Measurements from ENCODE around the gene PLEKHH2.
A peak's percentile ranks its signal among the peaks of the same experiment; 100 is the strongest.
"Not testable (repeated sequence)": the region's sequence is repeated elsewhere in the genome, so short reads cannot be mapped to it uniquely, and the experiment has no call there.

The PLEKHH2 gene

DNA sequence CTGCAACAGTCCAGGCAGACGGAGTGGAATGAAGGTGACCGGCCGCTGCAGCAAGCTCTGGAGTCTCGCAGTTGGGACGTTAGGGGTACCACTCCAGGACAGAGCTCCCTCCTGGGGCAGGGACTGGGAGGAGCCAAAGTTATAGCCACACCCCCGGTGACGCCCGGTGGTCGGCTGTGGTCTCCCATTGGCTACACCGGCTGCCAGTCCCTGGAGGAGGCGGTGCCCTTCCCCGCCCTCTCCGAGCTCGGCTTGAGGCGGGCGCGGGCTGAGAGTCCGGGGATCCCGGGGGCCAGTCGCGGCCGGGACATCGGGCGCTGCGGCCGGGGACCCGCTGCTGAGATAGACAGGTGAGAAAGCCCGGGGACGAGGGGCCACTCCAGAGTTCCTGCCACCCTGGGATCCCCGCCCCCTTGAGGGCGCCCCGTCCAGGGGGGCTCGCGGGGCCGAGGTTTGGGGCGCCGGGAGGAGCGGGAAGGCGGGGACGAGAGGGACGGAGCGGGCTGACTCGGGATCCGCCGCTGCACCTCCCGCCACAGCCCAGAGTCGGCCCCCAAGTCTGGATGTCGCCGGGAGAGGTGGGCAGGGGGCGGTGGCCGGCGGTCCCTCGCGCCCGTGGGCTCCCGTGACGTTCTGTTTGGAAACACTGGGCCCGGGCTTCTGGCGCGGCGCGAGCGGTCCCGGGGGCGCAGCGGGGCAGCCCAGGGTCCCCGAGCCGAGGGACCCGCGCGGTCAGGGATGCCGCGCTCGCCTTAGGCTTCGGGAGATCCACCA, at the start of gene PLEKHH2:
TSS of gene PLEKHH2 (plus strand) at position 231 of the 774 bp plus-strand sequence. CDS start 7,414 bp downstream, outside the sequence.
- peak; percentile 86 for DNase-seq

DNA sequence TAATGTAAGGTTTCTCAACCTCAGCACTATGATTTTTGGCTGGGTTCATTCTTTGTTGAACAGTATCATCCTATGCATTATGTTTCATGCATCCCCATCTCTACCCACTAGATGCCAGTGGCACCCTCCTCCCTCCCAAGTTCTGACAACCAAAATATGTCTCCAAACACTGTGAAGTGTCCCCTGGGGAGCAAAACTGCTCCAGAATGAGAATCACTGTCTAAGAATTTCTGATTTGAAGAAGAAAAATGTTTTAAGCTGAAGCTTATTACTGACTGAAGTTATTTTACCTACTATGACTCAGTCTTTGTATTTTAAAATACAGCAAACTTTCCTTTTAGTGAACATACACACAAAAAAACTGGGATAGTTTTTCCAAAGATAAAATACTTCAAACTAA, 44.6 kb upstream of the PLEKHH2 start:
- peak; percentile 95 for DNase-seq

GRCh38 chr2:43593254-43593653, 43.8 kb upstream of the PLEKHH2 start:
- no peak for DNase-seq

DNA sequence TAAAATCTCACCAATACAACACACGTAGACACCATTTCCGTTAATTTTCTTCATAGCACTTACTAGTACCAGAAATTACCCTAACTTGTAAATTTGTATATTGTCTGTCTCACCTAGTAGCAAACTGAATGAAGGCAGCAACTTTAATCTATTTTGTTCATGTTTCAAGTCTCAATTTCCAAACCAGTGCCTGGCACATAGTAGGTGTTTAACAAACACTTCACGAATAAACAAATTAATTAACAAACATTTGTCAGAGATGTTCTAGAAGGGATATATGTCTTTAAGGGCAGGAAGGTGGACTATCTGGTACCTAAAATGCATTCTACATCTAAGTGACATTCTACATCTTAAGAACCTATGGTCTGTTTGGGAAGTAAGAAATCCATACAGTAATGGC, 42.2 kb upstream of the PLEKHH2 start:
- no peak for DNase-seq

DNA sequence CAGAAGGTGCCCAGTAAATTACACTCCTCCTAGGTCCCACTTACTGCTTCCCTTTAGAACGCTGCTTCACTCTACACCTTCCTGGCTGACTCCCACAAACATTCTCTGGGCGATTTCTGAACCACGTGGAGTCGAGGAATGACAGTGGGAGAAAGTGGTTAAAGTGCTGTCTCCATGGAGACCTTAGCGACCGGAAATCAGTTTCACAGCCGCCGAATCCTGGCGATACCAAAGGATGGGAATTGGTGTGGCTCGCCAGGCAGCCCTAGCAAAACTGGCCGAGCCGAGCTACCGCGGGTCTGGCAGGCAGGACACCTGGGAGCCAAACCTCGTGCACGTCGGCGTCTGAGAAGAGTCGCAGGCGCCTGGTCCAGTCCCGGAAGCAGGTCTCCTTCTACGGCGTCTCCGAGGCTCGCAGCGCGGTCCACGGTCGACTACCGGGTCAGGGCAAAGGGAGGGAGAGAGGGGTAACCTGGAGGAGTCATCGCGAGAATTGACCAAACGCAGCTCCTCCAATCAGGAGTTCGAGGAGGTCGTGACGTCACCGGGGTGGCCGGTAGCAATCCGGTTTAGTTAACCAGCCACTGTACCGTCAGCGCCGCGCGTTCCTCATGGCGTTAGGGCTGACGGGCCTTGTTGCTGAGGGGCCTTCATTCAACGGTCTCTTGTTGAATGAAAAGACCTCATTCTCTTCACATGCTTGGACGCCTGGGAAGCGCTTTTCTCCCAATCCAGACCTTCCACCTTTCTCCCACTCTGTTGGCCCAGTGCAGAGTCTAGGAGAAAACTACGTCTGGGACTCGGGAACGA, 41.3 kb upstream of the PLEKHH2 start, which contains the start of gene THADA:
TSS of gene THADA (minus strand) at position 436 of the 810 bp plus-strand sequence. CDS start 3,646 bp downstream, outside the sequence.
- peak; percentile 99 for DNase-seq

GRCh38 chr2:43600596-43600995, 36.5 kb upstream of the PLEKHH2 start:
- not testable (repeated sequence) for DNase-seq

DNA sequence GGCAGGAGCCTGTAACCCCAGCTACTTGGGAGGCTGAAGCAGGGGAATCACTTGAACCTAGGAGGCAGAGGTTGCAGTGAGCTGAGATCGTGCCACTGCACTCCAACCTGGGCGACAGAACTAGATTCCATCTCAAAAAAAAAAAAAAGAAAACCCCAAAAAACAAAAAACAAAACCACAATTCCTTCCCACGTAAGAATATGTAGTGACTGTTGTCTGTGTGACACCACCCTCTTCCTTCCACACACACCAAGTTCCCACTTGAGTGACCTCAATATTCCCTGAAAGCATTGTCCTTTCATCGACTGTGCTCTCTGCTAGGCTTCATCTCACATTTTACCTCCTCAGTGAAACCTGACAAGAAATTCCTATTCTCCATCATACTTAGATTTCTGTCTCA, 32.4 kb upstream of the PLEKHH2 start:
- no peak for DNase-seq

- DNase-seq = peak; percentile 53
These were observed 31.9 kb upstream of the PLEKHH2 start for GRCh38 chr2:43605079-43605655.

GRCh38 chr2:43605851-43606250, 31.2 kb upstream of the PLEKHH2 start:
- no peak for DNase-seq

DNA sequence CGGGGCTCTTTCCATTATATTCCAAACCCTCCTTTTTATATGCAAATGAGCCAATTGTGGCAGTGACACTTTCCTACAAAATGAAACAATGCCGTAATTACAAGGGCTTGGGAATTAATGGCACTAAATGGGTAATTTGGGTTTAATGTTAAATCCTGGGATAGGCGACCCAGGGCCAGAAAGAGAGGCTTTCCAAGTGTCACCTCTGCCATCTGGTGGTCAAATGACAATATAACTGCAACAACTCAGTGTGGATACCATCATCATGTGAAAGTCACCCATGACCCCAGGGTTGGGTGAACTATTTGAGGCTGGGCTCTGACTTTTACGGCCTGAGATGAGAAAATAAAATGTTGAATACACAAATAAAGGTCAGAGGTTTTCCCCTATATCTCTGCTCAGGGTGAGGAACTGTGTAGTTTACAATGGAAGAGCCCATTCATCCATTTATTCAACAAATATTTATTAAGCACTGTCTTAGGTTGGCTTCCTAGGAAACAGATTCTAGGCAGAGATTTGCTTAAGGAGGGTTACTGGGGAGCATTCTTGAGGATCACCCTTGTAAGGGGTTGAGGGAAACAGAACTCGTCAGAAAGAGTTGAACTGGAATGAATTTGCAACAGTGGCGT, 27.7 kb upstream of the PLEKHH2 start:
- DNase-seq = peak; percentile 52

GRCh38 chr2:43610361-43610760, 26.7 kb upstream of the PLEKHH2 start:
- no peak for DNase-seq

GRCh38 chr2:43611987-43612894, 24.8 kb upstream of the PLEKHH2 start:
- DNase-seq = peak; percentile 68

DNA sequence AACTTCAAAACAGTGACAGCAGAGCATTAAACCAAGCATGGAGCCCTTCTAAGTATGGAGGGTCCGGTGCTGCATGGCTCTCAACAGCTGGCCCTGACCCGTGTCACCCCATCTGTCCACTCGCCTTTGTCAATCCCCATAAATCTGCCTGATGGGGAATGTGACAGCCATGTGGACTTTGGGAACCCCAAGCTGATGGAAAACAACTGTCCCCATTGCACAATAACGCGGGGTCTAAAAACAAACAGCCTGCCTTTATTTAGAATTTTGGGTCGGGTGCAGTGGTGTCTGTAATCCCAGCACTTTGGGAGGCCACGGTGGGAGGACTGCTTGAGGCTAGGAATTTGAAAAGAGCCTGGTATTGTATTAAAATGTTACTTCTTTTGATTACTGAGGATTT, 24.1 kb upstream of the PLEKHH2 start:
- DNase-seq = no peak

DNA sequence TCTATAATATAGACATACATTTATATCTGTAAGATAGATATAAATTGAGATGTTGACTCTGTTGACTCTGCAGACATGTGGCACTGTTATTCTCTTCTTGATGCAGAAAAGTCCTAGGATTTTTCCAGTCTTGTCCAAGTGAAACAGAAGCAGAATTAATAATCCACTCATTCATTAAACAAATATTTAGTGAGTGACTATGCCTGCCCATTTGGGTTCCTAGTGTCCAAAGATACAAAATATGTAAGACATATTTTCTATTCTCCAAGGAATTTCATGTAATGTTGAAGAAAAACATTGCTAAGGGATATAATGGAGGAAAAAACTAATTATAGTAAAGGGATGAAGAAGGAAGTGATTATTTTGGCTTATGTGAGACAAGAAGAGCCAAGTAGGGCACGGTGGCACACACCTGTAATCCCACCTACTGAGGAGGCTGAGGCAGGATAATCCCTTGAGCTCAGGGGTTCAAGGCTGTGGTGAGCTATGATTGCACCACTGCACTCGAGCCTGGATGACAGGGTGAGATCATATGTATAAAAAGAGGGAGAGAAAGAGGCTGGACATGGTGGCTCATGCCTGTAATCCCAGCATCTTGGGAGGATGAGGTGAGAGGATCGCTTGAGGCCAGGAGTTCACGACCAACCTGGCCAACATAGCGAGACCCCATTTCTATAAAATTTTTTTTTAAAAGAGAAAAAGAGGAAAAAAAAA, 19.9 kb upstream of the PLEKHH2 start:
- DNase-seq = peak; percentile 29

GRCh38 chr2:43619511-43619910, 17.5 kb upstream of the PLEKHH2 start:
- no peak for DNase-seq

DNA sequence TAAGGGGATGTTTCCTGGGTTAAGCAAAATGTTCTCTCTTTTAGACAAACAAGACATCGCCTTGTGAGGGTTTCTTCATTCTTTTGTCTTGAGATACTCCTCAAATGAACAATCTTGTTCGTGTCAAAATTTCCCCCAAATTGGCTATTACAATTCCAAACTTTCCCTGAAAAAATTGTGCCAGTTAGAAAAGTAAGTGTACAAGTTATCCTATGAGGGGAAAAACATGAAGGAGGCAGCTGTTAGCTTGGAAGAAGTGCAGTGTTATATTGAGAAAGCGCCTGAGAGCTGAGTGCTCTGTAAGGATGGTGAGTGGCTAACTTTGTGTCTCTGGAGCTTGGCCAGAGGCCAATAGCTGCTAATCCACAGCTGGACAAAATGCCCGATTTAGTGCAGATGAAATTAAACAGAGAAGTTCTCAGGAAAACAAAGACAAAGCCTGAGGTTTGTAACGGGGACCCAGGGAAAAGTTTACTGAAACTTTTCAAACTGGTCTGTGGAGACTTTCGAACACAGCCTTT, 14.1 kb upstream of the PLEKHH2 start:
- DNase-seq = peak; percentile 3

DNA sequence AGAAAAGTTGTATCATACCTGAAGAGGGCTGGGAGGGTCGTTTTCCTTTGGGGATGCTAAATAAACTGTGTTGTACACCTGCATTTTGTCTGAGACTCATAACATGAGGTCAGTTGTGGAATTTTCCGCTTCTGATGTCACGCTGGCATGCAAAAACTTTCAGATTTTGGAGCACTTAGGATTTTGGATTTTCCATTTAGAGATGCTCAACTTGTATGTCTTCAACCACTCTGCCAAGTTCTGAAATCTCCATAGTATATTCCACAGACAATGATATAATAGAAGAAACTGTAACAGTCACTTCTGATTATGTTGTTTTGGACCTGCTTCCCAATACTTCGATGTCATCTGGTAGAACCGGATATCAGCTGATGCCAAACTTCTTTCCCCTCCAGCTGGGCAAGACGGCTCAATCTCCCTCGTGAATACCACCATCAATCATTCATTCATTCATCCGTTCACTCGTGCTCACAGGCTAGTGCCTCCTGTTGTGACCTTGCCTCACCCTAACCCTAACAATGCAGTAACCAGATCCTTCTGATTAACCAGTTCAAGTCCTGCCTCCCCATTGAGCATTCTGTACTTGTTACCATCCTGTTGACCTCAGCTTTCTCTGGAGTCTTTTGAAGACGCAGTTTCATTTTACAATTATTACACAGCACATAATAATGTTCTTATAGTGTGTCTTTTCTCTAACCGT, 5.3 kb upstream of the PLEKHH2 start:
- peak; percentile 9 for DNase-seq

- peak; percentile 93 for DNase-seq
These were observed 2.3 kb upstream of the PLEKHH2 start for GRCh38 chr2:43634604-43635306.

DNA sequence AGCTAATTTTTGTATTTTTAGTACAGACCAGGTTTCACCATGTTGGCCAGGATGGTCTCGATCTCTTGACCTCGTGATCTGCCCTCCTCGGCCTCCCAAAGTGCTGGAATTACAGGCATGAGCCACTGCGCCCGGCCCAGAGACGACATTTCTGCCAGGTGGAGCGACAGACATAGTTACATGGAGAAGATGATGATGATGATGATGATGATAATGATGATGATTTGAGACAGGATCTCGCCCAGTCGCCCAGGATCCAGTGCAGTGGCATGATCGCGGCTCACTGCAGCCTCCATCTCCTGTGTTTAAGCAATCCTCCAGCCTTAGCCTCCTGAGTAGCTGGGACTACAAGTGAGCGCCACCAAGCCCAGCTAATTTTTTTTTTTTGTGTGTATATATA, 907 bp upstream of the PLEKHH2 start:
- DNase-seq = not testable (repeated sequence)

GRCh38 chr2:43636621-43637020, 439 bp upstream of the PLEKHH2 start:
- no peak for DNase-seq

Measured in fibroblast of upper back skin (primary cell).